GM21390 (cell line): Measurements from ENCODE around the gene AMBN.
"Not testable (repeated sequence)": the region's sequence is repeated elsewhere in the genome, so short reads cannot be mapped to it uniquely, and the experiment has no call there.

Experiments used
- ATAC-seq: cut with Tn5 transposase; IDR thresholded peaks from one replicate; pipeline ENCODE4 v1.9.1; 2021; ENCODE audit not compliant: unreplicated experiment

The AMBN gene

DNA sequence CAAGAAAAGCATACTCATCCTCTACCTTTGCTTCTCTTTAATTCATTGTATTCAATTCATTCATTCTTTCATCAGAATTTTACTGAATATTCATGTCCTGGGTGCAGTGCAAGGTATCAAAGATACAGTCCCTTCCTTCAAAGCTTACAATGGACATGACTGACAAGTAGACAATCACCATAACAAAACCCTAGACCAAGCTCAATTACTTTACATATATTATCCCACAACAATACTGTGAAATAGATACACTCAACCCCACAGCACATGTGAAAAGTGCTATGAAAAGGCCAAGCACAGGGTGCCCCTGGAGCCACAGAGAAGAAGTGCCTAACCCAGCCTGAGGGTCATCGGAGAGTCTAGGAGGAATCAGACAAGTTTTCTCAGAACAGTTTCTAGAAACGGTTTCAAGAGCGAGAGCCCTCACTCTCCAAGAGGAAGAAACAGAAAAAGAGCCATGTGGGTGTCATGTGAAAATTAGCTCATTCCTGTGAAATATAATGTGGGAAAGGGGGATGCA lies 15.3 kb downstream of the AMBN start:
- ATAC-seq = no peak

DNA sequence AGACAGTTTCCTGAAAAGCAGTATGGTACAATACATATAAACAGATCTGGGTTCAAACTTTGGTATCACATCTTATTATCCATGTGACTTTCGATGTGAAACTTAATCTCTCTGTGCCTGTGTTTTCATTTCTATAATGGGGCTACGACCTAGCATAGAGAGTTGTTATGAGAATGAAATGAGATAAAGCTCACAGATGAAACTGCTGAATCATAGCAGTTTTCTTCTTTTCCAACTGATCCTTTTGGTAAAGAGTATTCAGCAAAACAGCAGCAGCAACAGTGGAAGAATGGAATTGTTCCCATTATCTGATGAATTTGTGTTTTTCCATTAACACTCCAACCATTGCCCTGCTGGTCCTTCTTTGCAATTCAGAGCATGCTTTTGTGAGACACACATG lies 16.3 kb downstream of the AMBN start:
- ATAC-seq = no peak

DNA sequence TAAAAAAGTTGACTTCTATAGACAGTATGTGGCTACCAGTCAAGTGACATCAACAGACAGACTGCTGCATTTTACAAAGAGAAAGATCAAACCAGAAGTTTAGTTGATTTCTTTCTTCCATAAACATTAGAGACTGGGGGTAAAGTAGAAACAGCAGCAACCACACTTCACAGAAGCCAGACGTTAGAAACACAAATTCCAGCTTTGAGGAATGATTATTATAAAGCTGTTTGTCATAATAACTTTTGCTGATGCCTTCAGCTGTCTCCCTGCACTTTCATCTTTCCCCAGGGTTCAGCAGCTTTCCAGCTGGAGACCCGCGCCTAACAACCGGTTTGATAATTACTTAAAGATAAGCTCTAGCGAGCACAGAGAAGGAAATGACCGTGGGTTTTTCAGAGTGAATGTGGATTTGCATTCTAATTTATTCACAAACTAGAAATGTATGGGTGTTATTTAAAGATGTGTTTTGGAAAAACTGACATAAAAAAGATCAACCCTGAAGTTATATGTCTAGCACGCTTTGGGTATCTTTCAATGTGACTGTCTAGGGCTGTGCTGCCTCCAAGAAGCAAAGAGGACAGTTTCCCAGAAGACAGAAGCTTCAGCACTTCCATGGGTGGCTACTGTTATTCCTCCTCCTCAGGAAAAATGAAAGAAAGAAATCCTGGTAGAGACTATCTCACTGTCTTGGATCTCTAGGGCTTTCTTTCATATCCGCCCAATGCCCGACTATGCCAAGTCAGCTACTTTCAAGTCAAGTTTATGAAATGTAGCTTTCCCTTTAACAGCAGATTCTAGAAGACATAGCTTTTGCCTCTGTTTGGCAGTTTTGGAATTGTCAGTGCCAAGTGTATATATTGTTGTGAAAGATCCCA lies 21.5 kb downstream of the AMBN start:
- no peak for ATAC-seq

DNA sequence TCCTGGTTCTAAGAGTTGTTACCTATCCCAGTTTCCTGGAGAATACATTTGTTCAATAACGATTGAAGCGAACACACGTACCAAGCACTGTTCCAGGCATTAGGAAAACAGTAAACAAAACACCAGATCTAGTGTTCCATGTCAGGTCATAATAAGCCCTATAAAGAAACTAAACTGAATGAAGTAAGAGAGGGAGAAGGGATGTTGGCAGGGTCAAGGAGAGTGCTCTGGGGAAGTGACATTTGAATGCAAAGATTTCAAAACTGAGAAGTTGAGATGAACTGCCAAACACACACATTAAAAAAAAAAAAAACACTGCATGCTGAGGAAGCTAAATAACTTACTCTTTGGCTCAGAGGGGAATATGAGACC lies 22.1 kb downstream of the AMBN start:
- no peak for ATAC-seq

DNA sequence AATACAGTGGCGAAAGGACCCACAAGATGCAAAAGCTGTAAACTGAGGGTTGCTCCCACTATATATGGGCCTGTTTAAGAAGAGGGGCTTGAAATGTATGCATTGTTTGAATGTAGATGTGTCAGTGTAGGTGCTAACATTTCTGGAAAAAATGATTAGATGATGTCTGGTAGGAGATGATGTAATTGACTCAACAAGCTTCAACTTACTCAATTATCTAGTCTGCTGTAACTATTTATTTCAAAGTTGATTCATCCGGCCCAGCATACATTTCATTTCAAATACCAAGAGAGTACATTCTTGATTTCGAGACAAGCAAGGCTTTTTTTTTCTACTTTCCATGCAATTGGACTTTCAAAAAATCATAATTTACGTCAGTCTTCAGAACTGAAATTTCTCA lies 27.2 kb downstream of the AMBN start:
- ATAC-seq = no peak

DNA sequence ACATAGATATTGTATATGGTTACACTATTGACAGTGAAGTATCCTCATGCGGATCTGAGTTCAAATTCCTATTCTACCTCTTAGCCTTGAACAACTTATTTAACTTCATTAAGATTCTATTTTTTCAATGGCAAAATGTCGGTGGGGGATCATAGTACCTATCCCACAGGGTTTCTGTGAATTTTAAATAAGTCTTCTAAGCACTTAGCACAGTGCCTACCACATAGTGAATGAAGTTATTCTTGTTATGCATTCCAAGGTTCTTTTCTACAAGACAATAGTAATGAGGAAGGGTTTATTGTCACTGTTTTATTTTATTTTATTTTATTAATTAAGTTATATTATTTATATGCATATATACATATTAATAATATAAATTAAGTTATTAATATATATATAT lies 27.7 kb downstream of the AMBN start:
- no peak for ATAC-seq

DNA sequence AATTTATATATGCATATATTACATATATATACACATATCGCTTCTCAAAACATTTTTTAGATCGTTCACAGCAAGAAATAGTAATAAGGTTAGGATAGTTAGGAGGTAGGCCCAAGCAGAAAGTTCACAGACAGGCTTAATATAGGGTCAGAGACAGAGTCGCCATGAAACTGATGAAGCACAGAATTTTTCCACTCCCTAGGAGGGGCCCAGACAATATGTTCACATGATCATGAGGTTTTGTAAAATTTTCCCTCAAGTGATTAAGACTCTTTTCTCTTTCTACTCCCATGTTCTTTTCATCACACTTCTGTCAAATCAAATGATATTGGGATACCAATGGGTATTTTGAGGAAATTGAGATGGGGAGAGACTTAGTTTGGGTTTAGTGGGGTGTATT lies 31.3 kb downstream of the AMBN start:
- ATAC-seq = no peak

DNA sequence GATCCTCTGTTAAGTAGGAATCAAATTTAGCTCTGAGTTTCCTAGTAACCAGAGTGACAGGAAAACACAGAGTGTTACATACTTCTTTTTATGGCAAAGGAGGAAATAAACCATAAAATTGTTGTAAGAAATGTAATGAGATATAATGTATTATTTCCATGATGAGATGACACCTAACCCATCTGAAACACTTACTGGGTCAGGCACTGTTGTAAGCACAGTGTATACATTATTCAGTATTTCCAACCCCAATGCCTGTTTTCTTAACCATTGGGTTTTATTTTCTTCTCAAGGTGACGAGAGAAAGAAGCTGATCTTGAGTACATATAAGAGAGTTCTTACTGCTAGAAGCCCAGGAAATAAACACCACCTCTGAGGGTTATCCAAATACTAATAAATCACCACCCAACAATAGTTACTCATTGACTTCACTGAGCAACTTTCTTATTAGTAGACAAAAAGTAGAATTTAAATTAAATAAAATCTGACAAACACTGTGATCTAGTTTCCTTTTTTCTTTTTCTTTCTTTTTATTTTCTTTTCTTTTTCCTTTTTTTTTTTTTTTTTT lies 32.3 kb downstream of the AMBN start:
- no peak for ATAC-seq

DNA sequence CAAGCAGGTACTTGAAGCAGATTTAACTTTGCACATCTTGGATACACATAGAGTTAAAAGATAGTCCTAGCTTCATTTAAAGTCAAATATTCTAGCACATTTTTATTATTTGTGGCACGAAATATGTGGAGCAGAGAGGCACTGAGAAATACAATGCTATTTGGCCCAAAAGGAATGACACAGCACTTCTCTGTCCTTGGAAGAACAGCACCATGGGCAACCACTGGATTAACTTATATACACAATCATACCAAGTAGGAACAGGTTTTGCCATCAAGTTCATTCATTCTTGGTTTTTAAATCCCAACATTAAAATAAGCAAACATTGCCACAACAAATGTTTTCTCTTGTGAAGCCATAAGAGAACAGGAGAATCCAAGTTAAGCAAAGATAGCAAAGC lies 35.6 kb downstream of the AMBN start:
- no peak for ATAC-seq

DNA sequence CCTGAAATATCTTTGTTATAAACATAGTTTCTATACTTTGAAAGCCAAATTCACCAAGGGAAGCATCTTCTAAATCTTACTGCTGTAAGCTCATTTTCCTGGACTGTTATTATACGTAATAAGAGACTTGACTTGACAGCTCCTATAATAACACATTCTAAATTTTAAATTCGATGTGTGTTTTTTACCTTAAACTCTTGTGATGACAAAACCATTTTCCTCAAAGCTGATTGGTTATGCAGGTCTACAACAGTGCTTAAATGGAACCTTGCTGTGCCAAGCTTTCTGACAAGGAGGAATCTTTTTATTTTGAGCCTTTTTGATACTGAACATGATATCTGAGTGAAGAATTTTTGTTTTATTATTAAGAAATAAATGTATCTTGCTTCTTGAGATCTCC lies 36.4 kb downstream of the AMBN start, which contains the start of gene ENAM:
ENAM (plus strand) TSS at position 301 of the 400 bp plus-strand sequence. CDS start 757 bp downstream, outside the sequence.
- ATAC-seq = no peak

DNA sequence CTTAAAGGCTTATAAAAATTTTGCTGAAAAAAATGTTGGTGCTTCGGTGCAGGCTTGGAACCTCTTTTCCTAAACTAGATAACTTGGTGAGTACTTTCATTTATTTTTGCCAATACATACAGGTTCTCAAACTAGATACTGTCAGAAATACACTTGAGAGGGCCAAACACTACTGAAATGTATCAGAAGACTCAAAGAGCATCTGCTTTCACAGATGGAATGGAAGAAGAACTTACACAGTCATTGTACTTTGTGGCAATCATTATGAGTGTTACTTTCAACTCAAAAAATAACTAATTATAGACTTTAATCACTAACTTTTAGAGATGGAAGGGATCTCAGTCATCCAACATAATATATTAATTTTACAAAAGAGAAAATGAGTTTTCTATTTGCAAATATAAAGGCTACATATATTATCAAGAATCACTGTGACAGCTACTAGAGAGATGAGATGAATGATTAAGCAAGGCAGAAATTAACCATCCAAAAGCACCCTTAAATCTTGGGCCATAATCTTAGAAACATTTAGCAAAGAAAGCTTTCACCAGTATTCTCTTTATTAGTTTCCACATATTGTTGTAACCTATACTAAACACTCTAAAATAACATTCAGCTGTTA lies 37.5 kb downstream of the AMBN start:
- no peak for ATAC-seq

DNA sequence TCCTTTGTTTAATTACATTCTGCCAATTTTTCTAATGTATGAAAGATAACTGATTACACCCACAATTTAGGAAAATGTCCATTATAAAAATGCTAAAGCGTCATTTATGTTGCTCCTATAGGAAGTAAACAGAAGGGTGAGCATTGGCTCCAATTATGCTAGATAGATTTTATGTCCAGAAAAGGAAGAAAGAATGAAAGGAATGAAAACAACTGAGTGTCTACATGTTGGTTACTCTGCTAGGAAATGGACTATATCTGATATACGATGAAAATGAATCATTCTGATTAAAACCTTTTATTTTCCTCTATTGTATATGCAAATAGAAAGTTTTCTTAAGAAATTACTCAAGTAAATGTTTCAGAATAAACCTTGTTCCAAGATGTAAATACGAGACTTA lies 38.1 kb downstream of the AMBN start:
- ATAC-seq = no peak

DNA sequence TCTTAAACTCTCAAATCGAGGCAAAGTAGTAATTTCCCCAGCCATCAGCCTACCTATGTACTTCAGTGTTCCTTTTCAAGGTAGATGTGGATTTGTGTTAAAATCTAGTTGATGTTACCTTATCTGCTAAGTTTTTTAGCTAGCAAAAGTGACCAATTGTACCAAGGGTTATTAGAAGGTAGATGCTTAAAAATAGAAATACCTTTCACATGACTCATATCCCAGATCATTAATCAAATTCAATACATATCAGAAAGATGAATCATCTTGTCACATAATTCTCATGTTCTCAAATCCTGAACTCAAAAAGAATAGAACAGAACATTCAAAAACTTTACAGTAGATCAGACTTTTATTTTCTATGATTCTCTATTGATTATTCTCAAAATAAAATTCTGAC lies 40.0 kb downstream of the AMBN start:
- ATAC-seq = no peak

DNA sequence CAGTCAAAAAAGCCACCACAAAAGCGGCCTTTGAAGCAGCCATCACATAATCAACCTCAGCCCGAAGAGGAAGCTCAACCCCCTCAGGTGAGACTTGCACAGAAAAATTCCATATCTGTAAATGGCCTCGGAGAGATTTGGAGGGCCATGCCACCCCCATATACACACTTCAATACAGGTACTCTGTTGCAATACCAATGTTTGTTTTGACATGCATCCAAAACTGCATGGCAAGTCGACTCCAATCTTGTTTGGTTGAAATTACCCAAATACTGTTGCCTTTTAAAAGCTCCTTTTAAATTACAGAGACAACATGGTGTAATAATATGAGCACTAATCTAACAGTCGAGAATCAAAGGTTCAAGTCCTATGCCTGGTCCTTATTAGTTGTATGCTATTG lies 42.4 kb downstream of the AMBN start:
- no peak for ATAC-seq

DNA sequence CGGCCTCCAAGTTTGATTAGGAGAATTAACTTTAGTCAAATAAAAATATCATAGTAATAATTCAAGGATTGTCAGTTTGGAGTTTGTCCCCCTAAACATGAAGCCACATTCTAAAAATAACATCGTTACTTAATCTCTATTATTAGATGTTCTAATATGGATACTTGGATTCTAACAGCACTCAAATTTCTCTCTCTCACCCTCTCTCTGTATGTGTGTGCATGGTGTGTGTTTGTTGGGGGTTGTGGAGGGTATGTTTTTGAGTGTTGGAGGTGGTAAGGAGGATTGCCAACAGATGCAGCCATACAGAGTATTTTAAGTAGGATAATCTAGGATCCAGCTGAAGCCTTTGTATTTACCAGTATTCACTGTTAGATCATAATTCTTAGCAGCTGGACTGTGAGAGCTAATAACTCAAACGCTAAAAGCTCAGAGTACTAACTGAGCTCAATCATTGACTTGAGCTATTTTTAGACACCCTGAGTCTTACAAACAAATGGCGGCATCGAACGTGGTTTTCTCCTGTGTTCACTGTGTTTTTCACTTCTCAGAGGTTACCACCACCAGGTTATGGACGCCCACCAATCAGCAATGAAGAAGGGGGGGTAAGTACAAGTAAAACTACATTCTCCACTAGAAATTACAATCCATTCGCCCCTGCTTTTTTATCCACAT lies 45.3 kb downstream of the AMBN start:
- ATAC-seq = no peak

DNA sequence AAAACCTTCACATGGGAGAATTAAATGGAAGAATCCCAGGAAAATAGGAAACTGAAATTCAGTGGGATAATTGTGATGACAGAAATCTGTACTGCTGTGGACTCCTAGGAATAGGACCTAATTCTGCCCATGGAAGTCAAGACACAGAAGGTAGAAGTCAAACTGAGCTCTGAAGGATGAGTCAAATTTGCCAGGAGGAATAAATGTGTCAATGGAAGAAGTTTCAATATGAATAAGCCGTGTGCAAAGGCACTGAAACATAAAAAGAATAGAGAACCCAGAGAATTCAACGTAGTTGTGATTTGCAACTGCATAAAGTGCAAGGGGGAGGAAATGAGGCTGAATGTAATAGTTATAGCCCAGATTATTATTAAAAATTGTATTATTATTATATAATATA lies 48.1 kb downstream of the AMBN start:
- peak; percentile 55 for ATAC-seq

DNA sequence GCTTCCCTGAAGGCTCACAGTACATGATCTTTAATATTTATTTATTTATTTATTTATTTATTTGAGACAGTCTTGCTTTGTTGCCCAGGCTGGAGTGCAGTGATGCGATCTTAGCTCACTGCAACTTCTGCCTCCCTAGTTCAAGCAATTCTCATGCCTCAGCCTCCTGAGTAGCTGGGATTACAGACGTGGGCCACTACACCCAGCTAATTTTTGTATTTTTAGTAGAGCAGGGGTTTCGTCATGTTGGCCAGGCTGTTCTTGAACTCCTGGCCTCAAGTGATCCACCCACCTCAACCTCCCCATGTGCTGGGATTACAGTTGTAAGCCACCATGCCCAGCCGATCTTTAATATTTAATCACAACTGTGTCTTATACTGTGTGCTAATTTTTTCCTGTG lies 58.7 kb downstream of the AMBN start:
- ATAC-seq = not testable (repeated sequence)

DNA sequence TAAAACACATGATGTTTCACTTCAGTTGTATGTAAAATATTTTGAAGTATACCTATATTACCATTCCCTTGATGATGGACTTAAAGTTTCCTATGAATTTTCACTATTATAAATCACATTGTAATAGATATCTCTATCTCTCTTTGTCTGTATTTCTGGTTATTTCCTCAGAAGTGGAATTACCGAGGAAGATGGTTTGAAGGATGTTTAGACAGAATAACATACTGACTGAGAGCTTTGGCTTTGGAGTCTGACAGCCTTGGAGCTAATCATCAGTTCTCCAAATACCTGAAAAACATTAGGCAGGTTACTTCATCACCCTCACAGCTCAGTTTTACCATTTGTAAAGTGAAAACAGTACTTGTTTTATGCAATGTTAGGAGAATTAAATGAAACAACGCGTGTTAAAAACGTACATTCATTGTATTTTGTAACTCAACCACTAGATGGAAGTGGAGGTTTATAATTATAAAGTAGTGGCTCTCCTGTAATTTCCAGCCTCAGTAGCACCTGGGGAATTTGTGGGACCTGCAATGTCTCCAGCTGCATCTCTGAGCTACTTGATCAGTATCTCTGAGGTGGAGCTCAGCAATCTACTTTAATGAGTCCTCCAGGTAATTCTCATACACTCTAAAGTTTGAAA lies 59.9 kb downstream of the AMBN start:
- ATAC-seq = no peak

DNA sequence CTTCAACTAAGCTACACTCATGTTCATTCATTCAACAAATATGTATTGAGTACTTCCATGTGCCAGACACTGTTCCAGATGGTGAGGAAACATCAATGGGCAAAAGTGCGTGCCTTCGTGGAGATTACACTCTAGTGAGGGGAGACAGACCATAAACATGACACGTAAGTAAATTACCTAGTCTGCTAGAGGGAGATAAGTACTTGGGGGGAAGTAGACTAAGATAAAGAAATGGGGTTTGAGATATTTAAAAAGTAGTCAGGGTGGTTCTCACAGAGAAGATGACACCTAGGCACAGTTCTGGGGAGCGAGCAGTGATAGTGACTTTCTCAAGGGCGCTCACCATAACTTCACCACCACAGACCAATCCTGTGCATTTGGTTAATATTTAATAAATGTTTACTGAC lies 62.6 kb downstream of the AMBN start:
- ATAC-seq = no peak
